ENCODE results near the gene COMMD3. TPM values are rescaled to one million over a fixed set of nuclear protein-coding genes. Genes with fewer than 3 reads are reported as not detected.

COMMD3 gene
- total RNA-seq, 1 experiment from 2014 or later, result 2.6 TPM

DNA sequence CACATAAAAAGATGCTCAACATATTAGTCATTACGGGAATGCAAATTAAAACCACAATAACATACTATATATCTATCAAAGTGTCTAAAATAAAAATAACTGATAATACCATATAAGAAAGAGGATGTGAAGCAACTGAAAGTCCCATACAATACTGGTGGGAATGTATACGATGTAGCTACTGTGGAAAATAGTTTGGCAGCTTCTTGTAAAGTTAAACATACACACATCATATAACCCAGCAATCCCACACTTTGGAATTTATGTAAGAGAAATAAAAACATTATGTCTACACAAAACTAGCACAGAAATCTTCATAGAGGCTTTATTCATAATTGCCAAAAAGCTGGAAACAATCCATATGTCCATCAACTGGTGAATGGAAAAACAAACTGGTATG lies 10.5 kb upstream of the COMMD3 start (continued):
- TF ChIP-seq, protein P1, sequence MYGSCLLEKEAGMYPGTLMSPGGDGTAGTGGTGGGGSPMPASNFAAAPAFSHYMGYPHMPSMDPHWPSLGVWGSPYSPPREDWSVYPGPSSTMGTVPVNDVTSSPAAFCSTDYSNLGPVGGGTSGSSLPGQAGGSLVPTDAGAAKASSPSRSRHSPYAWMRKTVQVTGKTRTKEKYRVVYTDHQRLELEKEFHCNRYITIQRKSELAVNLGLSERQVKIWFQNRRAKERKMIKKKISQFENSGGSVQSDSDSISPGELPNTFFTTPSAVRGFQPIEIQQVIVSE (CRISPR knock-in tag; IDR thresholded peaks at IDR 0.05; ENCODE audit: borderline replicate concordance), result no peak
- TF ChIP-seq, protein P2, sequence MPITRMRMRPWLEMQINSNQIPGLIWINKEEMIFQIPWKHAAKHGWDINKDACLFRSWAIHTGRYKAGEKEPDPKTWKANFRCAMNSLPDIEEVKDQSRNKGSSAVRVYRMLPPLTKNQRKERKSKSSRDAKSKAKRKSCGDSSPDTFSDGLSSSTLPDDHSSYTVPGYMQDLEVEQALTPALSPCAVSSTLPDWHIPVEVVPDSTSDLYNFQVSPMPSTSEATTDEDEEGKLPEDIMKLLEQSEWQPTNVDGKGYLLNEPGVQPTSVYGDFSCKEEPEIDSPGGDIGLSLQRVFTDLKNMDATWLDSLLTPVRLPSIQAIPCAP (CRISPR knock-in tag; IDR thresholded peaks at IDR 0.05), result no peak
- TF ChIP-seq PRRX2 (CRISPR knock-in tag; IDR thresholded peaks at IDR 0.05) (no peak), SP1 (CRISPR knock-in tag; conservative IDR thresholded peaks at IDR 0.05) (no peak), HMGA2 (CRISPR knock-in tag; IDR thresholded peaks at IDR 0.05) (no peak), MXD4 (CRISPR knock-in tag; IDR thresholded peaks at IDR 0.05; ENCODE audit: borderline replicate concordance) (no peak), TEAD1 (CRISPR knock-in tag; IDR thresholded peaks at IDR 0.05) (no peak), JUN (CRISPR knock-in tag; IDR thresholded peaks at IDR 0.05) (no peak)
- TF ChIP-seq, protein P3, sequence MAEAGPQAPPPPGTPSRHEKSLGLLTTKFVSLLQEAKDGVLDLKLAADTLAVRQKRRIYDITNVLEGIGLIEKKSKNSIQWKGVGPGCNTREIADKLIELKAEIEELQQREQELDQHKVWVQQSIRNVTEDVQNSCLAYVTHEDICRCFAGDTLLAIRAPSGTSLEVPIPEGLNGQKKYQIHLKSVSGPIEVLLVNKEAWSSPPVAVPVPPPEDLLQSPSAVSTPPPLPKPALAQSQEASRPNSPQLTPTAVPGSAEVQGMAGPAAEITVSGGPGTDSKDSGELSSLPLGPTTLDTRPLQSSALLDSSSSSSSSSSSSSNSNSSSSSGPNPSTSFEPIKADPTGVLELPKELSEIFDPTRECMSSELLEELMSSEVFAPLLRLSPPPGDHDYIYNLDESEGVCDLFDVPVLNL (CRISPR knock-in tag; IDR thresholded peaks at IDR 0.05; ENCODE audit: borderline replicate concordance, low read depth), result no peak
- TF ChIP-seq, protein P4, sequence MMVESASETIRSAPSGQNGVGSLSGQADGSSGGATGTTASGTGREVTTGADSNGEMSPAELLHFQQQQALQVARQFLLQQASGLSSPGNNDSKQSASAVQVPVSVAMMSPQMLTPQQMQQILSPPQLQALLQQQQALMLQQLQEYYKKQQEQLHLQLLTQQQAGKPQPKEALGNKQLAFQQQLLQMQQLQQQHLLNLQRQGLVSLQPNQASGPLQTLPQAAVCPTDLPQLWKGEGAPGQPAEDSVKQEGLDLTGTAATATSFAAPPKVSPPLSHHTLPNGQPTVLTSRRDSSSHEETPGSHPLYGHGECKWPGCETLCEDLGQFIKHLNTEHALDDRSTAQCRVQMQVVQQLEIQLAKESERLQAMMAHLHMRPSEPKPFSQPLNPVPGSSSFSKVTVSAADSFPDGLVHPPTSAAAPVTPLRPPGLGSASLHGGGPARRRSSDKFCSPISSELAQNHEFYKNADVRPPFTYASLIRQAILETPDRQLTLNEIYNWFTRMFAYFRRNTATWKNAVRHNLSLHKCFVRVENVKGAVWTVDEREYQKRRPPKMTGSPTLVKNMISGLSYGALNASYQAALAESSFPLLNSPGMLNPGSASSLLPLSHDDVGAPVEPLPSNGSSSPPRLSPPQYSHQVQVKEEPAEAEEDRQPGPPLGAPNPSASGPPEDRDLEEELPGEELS (CRISPR knock-in tag; IDR thresholded peaks at IDR 0.05), result no peak
- TF ChIP-seq, protein P5, sequence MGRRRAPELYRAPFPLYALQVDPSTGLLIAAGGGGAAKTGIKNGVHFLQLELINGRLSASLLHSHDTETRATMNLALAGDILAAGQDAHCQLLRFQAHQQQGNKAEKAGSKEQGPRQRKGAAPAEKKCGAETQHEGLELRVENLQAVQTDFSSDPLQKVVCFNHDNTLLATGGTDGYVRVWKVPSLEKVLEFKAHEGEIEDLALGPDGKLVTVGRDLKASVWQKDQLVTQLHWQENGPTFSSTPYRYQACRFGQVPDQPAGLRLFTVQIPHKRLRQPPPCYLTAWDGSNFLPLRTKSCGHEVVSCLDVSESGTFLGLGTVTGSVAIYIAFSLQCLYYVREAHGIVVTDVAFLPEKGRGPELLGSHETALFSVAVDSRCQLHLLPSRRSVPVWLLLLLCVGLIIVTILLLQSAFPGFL (CRISPR knock-in tag; IDR thresholded peaks at IDR 0.05; ENCODE audit: borderline replicate concordance), result no peak
- TF ChIP-seq, protein P6, sequence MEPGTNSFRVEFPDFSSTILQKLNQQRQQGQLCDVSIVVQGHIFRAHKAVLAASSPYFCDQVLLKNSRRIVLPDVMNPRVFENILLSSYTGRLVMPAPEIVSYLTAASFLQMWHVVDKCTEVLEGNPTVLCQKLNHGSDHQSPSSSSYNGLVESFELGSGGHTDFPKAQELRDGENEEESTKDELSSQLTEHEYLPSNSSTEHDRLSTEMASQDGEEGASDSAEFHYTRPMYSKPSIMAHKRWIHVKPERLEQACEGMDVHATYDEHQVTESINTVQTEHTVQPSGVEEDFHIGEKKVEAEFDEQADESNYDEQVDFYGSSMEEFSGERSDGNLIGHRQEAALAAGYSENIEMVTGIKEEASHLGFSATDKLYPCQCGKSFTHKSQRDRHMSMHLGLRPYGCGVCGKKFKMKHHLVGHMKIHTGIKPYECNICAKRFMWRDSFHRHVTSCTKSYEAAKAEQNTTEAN (CRISPR knock-in tag; IDR thresholded peaks at IDR 0.05), result no peak

DNA sequence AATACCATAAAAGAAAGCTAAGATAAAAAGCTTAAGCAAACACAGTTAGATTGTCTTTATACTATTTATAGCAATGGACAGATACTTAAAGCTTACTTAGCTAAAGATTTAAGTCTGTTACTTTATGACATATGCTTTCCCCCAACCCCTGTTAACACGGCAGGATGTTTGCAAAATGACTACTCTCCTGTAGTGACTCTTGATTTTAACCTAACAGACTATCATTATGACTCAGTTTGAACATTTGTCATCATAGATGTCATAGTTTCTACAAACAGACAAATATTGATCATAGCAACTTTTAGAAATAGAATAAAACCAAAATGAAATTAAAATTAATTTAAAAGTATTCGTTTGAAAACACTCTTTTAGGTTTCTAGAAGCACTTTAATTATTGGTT lies 7.8 kb upstream of the COMMD3 start:
- no peak for ATAC-seq
- CTCF ChIA-PET, result no interaction called here

DNA sequence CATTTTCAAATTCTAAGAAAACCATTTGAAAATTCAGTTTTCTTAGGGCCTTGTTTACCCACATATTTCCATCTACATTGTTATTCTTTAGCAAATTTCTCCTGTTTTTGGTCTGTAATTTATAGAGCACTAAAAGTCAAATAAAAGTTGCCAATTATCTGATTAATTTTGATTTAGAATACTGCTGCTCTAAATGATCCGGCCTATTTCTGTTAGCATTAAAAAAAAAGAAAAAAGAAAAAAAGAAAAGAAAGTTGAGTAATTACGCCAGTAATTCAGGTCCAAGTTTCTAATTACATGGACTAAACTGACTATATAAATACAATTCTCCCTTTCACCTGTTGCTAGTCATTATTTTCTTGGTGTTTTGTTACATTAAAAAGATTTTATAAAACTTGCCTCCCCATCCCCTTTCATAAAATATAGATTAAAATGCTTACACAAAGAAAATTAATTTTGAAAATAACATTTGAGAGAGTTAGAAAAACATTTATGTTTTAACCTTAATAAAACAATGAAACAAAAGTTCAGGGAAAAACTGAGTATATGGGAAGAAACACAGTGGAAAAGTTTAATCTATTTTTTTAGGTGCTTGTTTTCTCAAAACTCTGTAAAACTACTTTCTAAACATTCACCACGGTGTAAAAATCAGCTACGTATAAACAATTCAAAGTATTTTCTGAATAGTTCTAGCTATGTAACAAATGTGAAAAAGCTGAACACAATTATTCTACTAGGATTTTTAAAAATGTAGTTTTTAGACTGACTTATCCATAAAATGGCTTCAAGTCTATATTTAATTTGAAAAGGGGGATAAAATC lies 6.8 kb upstream of the COMMD3 start:
- DNase-seq (ENCODE audit: low spot score), result no peak
- no peak for ATAC-seq
- no peaks in the 10 kb centered on the region for H3K36me3 Mint-ChIP-seq
- POLR2A ChIA-PET, result no interaction called here
- H3K27me3 Mint-ChIP-seq (ENCODE audit: low read depth), result peaks cover 34% of the 10 kb centered on the region
- TF ChIP-seq FOXK1 (CRISPR knock-in tag; IDR thresholded peaks at IDR 0.05), result no peak
- TF ChIP-seq, protein P7, sequence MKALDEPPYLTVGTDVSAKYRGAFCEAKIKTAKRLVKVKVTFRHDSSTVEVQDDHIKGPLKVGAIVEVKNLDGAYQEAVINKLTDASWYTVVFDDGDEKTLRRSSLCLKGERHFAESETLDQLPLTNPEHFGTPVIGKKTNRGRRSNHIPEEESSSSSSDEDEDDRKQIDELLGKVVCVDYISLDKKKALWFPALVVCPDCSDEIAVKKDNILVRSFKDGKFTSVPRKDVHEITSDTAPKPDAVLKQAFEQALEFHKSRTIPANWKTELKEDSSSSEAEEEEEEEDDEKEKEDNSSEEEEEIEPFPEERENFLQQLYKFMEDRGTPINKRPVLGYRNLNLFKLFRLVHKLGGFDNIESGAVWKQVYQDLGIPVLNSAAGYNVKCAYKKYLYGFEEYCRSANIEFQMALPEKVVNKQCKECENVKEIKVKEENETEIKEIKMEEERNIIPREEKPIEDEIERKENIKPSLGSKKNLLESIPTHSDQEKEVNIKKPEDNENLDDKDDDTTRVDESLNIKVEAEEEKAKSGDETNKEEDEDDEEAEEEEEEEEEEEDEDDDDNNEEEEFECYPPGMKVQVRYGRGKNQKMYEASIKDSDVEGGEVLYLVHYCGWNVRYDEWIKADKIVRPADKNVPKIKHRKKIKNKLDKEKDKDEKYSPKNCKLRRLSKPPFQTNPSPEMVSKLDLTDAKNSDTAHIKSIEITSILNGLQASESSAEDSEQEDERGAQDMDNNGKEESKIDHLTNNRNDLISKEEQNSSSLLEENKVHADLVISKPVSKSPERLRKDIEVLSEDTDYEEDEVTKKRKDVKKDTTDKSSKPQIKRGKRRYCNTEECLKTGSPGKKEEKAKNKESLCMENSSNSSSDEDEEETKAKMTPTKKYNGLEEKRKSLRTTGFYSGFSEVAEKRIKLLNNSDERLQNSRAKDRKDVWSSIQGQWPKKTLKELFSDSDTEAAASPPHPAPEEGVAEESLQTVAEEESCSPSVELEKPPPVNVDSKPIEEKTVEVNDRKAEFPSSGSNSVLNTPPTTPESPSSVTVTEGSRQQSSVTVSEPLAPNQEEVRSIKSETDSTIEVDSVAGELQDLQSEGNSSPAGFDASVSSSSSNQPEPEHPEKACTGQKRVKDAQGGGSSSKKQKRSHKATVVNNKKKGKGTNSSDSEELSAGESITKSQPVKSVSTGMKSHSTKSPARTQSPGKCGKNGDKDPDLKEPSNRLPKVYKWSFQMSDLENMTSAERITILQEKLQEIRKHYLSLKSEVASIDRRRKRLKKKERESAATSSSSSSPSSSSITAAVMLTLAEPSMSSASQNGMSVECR (CRISPR knock-in tag; IDR thresholded peaks at IDR 0.05; ENCODE audit: borderline replicate concordance), result no peak
- TF ChIP-seq JUN (CRISPR knock-in tag; IDR thresholded peaks at IDR 0.05), result no peak
- no peak for TF ChIP-seq ZNF121 (CRISPR knock-in tag; IDR thresholded peaks at IDR 0.05)
- TF ChIP-seq, protein P1 (CRISPR knock-in tag; IDR thresholded peaks at IDR 0.05; ENCODE audit: borderline replicate concordance), result no peak
- TF ChIP-seq TEAD4 (CRISPR knock-in tag; IDR thresholded peaks at IDR 0.05), result no peak
- TF ChIP-seq ZNF671 (CRISPR knock-in tag; IDR thresholded peaks at IDR 0.05), result no peak
- no peak for TF ChIP-seq RORB (CRISPR knock-in tag; IDR thresholded peaks at IDR 0.05)
- no peak for TF ChIP-seq ETV6 (CRISPR knock-in tag; IDR thresholded peaks at IDR 0.05)
- H3K9me3 Mint-ChIP-seq, result peaks cover under 1% of the 10 kb centered on the region; the same call in 1 of the 2 replicates
- H3K4me3 Mint-ChIP-seq, result no peak overlapping the region
- no peak overlapping the region for H3K27ac Mint-ChIP-seq
- no peaks in the 10 kb centered on the region for H3K4me1 Mint-ChIP-seq
- CTCF ChIA-PET, result no interaction called here

More for the DNA sequence above, 7.8 kb upstream of the COMMD3 start:
- no peak overlapping the region for H3K27ac Mint-ChIP-seq
- H3K36me3 Mint-ChIP-seq, result no peaks in the 10 kb centered on the region
- no peak for DNase-seq (ENCODE audit: low spot score)
- H3K4me1 Mint-ChIP-seq, result no peaks in the 10 kb centered on the region
- H3K27me3 Mint-ChIP-seq (ENCODE audit: low read depth), result peaks cover 24% of the 10 kb centered on the region
- no peak for TF ChIP-seq ZBTB21 (CRISPR knock-in tag; IDR thresholded peaks at IDR 0.05; ENCODE audit: borderline replicate concordance)
- POLR2A ChIA-PET, result no interaction called here
- peaks cover 8% of the 10 kb centered on the region for H3K9me3 Mint-ChIP-seq
- no peak overlapping the region for H3K4me3 Mint-ChIP-seq
